GM19035 (cell line): ENCODE measurements around the gene LIMCH1.

Experiments used
- ATAC-seq: cut with Tn5 transposase; IDR thresholded peaks from one replicate; pipeline ENCODE4 v1.9.1; 2021; ENCODE audit not compliant: unreplicated experiment

Gene LIMCH1

DNA sequence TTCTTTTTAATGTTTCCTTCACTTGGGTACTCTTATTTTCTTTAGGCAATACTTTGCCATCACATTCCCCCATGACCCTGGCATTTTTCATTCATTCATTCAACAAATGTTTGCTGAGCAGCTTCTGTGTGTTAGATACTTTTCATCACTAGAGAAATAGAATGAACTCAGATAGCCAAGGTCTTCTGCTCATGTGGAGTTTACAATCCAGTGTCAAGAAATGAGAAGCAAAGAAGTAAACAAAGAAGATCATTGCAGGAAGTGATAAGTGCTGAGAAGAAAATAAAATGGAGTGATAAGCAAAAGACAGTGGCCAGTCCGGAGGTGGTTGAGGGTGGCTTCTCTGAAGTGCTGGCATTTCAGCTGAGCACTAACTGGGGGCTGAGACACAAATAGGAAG lies 63.1 kb downstream of the LIMCH1 start:
- no peak for ATAC-seq

DNA sequence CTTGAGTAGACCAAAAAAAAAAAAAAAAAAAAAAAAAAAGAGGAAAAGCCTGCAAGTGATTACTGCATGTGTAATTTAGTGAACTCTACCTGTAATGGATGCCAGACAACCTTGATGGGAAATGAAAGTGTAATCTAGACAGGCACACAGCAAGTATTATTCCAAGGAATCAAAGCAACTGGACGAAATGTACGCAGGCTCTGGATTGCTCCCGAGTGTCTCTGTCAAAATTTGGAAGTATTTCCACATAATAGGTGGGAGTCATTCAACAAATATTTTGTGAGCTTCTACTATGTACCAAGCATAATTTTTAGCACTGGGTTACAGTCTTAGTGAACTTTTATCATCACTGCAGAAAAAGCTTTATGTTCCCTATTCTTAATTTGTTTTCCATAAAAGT lies 64.2 kb downstream of the LIMCH1 start:
- ATAC-seq: no peak

DNA sequence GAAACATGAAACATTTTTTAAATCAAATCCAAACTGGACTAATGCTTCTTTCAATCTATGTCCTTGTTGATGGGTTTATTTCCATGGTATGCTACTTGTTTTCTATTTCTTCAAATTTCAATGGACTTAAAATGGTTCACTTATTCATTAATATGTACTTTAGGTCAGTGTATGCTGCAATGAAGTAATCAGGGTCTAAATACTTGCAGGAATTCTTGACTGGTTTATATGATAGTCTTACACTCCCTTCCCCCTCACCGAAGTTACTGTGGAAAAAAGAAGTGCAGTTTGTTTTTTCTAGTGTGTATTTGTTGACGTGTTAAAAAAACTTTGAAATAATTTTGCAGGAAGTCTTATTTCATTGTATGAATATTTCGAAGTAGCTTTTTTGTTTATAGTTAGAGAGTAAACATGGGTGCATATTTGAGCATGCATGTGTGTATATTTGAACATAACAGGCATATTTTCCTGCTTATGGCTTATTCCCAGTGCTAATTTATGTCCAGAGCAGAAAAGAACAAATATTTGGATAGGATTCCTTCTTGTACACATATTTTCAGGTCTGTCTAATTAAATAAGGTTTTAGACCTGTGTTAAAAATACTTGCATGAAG lies 65.0 kb downstream of the LIMCH1 start:
- ATAC-seq: no peak

DNA sequence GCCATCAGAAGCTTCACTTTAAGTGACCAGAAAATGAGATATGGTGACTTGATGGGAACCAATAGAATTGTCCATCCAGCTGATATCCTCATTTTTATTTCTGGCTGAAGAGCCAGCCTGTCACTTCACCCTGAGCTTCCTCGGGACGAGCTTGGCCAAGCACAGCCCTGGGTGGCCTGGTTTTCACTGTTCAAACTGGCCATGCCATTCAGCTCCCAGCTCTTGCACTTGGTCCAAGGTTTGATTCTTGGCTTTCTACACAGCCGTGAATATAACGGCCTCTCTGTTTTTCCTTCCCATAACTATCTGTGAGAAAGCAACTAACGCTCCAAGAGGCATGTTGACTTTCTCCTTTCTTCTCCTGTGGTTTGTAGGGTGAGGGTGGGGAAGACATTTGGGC lies 71.9 kb downstream of the LIMCH1 start:
- ATAC-seq: no peak

DNA sequence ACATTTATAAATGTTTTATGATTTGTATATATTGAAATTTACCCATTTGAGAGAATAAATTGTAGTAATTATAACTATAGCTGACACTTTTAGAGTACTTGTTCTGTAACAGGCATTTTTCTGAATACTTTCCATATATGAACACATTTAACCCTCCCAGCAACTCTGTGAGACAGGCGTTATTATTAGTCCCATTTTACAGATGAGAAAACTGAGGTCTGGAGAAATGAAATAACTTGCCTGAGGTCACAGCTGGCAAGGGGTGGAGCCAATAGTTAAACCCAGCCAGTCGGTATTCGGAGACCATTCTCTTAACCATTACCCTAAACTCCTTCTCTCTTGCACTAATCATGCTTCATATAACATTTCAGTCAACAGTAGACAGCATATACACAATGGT lies 72.5 kb downstream of the LIMCH1 start:
- no peak for ATAC-seq

DNA sequence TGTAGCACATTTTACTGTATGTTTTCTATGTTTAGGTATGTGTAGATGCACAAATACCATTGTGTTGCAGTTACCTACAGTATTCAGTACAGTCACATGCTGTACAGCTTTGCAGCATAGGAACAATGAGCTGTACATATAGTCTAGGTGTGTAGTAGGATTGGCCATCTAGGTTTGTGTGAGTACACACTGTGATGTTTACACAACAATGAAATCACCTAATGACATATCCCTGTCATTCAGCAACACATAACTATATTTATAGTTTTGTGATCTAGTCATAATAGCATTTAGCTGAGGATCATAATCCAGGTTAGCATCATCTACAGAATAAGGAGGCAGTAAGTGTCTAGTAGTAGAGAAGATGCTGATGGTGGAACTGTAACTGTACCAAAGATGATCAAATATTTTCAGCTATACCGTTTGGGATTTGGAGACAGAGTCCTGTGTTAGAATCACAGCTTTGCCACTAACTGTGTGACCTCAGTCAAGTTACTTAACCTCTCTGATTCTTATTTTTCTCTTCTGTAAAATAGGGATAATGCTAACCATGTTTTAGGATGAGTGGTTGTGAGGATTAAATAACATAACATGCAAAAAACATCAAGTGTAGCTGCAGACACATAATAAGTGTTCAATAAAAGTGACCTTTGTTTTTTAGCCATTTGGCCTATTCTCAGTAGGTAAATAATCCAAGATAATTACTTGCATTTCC lies 73.3 kb downstream of the LIMCH1 start:
- no peak for ATAC-seq

DNA sequence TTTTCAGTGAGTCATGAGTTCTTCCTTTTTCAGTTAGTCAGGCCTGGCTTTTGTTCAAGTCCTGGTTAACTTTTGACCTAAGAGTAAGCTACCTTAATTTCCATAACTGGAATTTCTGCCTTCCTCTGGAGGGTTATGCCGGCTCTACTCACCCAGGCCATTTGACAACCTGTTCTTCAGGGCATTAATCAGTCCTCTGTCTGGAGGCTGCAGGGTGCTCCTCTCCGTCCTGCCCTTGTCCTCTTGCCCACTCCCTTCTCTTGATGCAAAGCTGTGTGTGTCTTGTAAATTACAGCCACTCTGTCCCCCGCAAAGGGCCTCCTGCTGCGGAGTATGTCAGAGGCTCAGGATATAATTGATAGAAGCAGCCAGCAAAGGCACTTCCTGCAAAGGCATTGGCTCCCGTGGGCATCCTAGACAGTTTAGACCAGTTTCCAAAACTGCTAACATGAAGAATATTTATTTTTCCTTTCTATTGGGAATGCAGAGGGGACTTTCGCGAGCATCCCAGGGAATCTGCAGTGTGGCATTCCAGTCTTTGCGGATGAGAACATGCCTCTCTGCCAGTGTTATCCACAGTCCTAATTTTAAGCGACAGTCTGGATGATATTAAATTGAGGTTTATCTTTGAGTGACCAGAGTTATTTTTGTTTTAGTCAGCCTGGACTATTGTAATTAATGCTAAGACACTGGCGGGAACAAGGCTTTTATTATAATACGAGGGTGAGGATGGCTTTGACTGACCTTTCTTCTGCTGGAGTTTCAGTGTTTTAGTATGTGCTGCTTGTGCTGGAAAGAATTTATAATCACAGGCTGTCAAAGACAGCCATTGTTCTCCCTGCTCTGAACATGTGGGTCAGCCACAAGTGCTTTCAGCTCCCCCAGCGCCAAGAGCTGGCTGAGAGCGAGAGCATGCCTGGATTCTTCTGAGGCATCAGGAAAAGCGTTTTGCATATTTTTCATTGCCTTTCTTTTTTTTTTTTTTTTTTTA lies 74.2 kb downstream of the LIMCH1 start:
- ATAC-seq: no peak

DNA sequence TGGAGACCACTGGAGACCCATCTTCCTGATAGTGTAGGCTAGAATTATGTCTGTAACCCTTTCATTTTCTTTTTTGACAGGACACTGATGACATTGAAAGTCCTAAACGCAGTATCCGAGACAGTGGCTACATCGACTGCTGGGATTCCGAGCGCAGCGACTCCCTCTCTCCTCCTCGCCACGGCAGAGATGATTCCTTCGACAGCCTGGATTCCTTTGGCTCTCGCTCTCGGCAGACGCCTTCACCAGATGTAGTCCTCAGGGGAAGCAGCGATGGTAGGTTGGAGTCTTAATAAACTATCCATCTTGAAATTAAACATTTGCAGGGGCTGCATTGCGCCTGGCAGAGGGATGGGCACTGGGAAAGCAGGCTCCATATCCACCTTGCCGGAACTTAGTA lies 75.4 kb downstream of the LIMCH1 start:
- ATAC-seq: no peak

DNA sequence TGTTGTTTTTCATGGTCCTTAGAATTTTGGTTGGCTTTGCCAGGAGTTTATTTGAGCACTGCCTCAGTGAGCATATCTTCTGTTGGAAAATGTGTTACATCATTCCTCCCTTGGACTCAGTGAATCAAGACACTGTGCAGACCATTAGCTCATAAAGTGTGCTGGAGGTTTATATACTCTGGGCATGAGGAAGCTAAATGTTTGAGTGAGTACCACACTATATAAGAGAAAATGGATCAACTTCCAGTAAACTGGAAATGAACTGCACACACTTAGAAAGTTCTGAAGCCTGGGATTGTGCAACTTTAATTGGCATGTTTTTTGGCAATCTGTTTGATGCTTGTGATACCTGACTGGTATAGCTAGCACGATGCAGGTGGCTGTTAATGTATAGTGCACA lies 75.9 kb downstream of the LIMCH1 start:
- ATAC-seq: no peak

DNA sequence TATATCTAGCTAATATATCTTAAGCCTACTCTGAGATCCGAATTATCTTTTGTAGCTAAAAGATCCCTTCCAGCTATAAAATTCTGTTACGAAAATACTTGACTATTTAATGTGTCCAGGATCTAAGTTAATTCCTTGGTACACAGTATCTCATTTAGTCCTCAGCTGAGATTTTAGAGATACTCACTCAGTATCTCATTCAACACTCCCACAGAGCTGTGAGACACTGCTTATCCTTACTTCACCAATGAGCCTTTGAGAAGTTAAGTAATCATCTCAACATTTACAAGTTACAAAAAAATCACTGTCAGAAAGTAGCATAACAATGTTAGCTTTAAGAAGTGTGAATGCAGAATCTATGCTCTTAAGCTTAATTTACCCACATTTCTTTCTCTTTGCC lies 76.6 kb downstream of the LIMCH1 start:
- no peak for ATAC-seq

DNA sequence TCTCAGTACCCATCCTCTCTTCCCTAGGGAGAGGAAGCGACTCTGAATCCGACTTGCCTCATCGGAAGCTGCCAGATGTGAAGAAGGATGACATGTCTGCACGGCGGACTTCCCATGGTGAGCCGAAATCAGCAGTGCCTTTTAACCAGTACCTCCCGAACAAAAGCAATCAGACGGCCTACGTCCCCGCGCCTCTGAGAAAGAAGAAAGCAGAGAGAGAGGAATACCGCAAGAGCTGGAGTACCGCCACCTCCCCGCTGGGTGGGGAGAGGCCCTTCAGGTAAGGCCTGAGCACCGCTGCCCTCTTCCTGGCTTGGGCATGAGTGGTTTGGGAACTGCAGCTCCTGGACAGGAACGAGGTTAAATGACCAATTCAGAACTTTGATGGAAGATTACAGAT lies 81.2 kb downstream of the LIMCH1 start:
- ATAC-seq: no peak

DNA sequence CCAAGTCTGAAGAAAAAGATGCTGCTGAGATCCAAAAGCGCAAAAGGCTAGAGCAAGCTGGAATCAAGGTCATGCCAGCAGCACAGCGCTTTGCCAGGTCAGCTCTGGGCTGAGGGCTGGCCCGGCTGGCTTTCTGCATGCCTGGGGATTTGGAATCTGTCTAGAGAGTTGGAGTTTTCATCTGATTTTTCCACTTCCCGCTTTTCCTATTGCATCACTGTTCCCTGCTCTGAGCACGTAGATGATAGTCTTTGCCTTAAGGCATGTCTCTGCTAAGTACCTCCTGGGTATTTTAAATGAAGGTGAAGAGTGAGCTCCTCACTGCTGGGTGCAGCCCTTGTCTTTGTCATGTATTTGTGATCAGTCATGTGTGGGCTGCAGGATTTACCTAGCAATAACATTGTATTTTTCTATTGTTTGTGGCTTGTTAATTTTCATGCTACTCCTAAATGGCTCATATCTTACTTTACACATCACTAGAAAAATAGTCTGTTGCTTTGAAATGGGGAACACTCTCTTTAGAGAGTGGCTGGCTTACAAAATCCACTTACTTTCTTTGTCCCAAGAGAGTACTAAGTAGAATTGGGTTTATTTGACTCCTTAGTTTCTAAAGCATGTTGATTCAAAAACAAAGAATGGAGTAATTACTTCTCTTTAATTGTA lies 82.8 kb downstream of the LIMCH1 start:
- ATAC-seq: no peak

DNA sequence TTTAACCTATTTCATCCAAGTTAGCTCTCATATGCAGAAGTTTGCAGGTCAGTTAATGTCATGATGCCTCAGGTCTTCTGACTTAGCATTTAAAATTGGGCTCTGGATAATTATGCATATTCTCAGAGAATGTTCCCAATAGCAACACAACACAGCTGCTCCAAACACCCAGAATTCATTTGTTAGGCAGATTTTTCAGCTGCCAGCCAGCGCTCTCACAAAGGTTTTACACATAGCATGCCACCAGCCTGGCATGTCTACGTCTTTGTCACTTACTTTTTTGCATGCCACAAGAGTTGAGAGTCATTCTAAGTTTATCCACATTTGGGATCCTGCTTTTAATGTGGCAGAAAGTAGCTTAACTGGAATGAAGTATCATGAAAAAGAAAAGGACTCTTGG lies 84.8 kb downstream of the LIMCH1 start:
- ATAC-seq: no peak

DNA sequence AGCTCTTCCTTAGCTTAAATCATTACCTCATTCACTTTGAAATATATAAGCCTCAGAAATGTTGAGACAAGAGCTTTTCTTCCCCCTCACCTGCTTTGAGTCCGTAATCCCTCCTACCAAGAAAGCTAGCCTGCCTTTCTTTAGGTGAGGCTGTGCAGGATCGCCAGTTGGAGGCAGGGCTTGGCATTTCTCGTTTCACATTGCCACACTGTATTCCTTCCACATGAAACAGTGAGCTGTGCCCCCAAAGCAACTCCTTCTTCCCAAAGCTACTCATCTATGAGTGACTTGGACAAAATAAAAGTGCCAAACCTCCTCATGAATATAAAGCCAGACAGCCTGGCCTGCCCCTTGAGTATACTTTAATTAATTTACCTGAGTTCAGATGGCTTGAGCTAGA lies 86.8 kb downstream of the LIMCH1 start:
- ATAC-seq: no peak

DNA sequence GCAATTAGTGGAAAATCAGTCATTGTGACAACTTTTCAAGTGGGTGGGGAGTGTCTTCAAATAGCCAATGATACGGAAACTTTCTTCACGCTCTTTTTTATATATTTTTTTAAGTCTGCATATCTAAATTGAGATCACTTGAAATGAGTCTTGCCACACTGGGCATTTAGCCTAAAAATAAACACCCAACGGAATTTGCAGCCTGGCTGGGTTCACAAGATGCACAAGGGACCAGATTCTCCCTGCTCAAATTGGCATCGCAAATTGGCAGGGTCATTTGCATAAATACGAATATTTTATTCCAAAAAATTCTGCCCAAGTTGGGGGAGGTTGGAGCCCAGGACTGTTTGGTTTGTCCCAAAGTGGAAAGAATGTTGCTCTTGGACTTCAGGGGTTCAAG lies 87.6 kb downstream of the LIMCH1 start:
- ATAC-seq: no peak

DNA sequence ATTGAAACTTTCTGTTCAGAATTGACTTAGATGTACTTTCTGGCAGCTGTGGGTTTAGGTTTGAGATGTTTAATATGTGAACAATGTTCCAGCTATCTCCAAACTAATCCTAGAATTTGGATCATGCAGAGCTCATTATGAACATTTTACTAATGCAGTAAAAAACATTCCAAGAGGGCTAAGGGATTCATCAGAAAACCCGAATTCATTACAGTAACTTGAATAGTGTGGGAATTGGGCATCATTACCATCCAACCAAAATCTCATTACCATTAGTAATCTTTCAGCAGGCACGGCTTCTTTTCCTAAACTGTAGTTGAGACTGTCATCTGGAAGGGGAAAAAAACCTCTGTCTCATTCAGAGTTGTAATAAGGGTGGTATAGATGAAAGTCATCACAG lies 91.0 kb downstream of the LIMCH1 start:
- no peak for ATAC-seq

DNA sequence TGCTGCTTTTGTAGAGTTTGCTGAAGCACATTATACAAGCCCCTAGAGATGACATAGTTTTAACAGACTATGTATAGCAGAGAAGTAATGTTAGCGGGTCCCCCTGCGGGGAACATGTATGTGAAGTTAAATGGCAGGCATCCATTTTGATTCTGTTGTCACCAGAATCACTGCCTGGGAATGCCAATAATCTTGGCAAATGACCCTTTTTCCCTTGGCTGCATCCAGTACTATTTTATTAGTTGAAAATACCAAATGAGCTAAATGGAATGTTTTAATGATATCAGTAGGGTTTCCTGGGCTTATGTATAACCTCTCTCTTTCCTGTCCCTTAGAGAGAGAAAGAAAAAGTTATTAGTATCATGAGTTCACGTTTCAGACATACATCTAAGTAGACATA lies 93.6 kb downstream of the LIMCH1 start:
- ATAC-seq: no peak

DNA sequence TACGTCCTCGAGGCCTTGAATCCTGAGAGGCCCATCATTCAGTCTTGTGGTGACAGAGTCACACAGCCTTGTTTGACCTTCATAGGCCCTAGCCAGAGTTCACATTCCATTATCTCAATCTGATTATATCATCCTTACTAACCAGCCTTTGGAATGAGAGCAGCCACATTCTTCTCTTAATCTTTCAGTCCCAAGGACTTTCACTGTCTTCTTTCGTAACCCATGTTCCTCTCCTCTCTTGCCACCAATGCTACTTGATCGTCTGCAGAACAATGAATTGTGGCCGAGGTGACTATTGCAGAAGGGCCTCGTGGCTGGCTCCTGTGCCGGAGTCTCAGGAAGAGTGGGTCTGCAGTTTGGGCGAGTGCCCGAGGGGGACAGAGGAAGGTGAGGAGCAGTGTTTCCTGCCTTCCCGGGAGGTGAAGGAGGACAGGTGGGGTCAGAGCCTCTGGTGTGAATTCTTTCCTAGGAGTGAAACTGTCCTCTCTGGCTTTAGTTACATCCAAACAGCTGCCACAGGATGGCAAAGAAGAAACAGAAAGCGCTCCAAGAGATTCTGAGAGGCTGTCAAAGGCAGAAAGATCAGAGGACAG lies 94.6 kb downstream of the LIMCH1 start:
- ATAC-seq: no peak

DNA sequence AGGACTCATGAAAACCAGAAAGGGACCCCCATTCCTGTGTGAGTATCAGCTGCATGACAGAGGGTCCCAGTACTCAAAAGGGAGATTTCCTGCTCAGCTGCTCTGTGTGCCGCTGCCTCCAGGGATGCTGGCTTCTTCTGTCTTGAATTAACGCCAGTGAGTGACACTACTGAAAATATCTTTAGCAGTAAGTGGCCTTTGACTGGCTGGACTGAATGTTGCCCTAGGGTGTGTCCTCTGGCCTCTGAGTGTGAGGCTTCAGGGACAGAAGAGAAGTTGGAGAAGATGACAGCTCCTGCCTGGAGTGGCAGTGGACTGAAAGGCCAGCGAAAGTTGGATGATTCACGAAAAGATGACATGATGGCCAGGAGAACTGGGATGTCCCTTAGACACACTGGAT lies 95.4 kb downstream of the LIMCH1 start:
- no peak for ATAC-seq

DNA sequence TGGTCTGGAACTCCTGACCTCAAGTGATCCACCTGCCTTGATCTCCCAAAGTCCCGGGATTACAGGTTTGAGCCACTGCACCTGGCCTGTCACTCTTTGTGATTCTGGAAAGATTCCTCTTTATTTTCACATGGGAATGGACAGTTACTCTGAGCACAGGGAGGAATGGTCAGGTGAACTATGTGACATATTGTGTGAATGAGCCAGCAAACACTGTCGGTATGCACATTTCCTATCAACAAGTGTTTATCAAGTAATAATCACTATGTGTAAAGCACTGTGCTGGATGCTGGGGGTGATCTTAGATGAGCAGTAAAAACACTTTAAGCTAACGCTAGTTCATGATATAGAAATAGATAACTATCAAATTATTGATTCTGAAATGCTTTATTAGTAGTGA lies 97.5 kb downstream of the LIMCH1 start:
- no peak for ATAC-seq

DNA sequence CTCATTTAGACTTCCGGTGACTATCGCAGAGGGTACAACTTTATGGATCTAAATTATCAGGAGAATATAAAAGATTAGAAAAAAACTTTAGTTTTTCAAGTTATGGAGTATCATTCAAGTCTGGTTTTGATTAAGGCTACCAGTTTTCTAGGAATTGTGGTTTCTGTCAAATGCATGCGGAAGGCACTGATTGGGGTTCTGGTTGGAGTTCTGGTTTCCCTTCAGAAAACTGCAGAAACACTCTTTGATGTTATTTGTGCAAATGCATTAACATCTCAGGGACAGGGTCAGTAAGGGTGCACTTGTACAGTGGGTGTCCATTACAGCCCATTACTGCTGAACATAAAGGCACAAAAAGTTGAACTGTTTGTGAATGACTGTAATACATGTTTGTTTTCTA lies 100.2 kb downstream of the LIMCH1 start:
- ATAC-seq: no peak
